GM10266 (cell line): ENCODE data around the gene PIGR.
A peak's percentile ranks its signal among the peaks of the same experiment; 100 is the strongest.

Experiments used
- DNase-seq: peaks from one replicate; pipeline ENCODE4 v3.0.0; 2012; ENCODE audit errors: extremely low spot score
- TF ChIP-seq, protein P1 (sequence below): IDR thresholded peaks from 2 replicates; pipeline ENCODE4 v1.5.1; 2012; ENCODE audit warnings: mild to moderate bottlenecking, low read depth; ENCODE audit not compliant: control insufficient read depth, insufficient read depth; ENCODE audit errors: missing control alignments

The PIGR gene

DNA sequence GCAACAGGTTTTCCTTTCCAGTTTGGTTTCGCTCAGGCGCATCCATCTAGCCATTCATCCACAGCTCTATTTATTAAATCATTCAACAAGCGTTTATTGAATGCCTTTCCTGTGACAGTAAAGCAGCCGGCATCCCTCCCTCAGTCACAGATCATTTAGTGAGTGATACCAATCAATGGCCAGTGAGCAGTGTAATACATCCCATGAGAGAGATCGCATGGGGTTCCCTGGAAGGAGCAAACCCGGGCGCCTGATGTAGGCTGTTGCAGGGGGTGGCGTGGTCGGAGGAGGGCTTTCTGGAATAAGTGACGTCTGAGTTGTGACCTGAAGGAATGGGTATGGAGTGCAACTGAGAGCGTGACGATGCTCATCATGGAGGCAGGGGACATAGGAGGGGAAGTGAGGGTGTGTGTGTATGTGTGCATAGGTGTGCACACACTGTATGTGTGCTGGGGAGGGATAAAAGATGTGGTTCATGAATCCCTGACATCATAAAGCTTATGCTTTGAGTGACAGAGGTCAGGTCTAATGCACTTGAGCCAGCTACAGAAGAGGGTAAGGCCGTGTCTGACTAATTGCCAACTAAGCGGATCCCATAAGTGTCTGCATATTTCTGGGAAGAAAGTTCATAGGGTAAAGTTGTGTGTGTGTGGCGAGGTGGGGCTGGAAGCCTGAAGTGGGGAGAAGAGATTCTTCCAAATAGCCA, 31.1 kb downstream of the PIGR start:
- TF ChIP-seq, protein P1, sequence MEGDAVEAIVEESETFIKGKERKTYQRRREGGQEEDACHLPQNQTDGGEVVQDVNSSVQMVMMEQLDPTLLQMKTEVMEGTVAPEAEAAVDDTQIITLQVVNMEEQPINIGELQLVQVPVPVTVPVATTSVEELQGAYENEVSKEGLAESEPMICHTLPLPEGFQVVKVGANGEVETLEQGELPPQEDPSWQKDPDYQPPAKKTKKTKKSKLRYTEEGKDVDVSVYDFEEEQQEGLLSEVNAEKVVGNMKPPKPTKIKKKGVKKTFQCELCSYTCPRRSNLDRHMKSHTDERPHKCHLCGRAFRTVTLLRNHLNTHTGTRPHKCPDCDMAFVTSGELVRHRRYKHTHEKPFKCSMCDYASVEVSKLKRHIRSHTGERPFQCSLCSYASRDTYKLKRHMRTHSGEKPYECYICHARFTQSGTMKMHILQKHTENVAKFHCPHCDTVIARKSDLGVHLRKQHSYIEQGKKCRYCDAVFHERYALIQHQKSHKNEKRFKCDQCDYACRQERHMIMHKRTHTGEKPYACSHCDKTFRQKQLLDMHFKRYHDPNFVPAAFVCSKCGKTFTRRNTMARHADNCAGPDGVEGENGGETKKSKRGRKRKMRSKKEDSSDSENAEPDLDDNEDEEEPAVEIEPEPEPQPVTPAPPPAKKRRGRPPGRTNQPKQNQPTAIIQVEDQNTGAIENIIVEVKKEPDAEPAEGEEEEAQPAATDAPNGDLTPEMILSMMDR = no peak
- DNase-seq = no peak

DNA sequence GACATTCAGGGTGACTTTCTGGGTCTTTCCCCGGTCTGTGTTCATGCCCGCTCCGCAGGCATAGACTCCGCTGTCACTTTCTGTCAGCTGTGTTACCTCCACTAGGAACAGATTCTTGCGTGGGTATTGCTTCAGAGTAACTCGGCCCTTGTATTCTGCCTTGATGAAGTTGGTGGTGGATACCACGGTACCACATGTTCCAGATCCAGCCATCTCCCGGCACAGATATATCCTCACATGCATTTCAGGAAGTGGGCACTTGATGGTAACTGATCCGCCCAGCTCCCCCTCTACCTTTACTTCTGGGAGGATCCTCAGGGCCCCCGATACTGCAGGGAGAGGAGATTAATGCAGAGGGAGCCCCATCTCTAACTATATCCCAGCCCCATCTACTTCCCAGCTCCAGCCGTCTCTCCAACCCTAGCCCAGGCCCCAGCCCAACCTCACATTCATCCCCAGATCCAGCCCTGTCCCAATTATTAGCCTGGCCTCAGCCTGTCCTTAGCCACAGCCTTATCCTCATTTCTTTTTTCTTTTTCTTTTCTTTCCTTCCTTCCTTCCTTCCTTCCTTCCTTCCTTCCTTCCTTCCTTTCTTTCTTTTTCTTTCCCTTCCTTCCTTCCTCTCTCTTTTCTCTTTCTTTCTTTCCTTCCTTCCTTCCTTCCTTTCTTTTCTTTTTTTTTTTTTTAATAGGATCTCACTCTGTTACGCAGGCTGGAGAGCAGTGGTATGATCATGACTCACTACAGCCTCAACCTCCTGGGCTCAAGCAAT, 32.3 kb downstream of the PIGR start:
- no peak for DNase-seq
- TF ChIP-seq, protein P1 = no peak

DNA sequence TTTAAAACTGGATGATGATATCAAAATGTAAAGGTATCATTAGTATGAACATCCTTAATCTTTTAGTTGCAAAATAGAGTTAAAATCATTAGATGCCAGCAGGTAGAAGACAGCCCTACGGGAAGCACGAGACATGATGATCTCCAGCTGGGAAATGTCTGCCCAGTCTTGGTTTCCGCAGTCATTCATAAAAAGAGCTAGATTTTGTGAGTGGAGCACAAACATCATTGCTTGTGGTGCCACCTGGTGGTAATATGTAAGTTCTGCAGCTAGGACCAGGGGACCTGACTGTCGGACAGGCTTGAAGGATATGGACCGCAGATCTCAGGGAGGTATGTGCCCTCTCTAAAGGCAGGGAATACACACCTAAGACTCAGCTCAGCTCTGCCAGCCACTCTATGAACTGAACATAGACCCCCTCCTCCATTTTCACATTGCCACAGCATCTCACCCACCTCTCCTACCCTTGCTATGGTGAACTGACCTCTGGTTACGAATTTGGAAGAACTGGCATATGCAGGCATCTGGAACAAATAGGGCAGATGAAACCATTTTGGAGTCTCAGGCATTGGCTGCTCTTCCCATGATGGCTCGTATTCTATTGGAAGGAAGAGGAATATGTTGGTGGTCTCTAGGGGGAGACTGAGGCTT, 33.7 kb downstream of the PIGR start:
- TF ChIP-seq, protein P1 = peak; percentile 88
- peak; percentile 81 for DNase-seq

DNA sequence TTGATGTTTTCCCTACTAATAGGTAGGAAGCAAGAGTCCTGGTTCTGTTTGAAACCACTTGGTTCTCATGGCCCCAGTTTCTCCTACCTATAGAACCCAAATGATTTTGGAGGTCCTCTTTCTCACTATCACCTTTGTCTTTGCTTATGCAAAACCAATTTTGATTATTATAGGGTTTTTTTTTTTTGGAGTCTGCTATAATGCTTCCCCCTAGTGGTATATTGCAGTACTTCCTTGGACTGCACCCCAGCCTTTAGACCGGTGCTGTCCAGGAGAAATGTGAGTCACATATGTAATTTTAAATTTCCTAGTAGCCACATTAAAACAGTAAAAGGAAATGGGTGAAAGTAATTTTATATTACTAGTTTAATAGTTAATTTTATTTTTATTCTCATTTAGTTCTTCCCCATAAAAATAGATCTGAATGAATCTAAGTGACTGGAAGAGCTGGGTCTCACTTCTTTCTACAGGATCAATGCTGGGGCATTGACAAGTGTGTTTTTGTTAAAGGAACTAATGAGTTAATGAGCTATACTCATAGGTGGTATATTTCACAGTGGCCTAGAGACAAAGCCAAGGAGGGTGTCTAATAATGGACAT, 35.1 kb downstream of the PIGR start:
- TF ChIP-seq, protein P1 = peak; percentile 59

DNA sequence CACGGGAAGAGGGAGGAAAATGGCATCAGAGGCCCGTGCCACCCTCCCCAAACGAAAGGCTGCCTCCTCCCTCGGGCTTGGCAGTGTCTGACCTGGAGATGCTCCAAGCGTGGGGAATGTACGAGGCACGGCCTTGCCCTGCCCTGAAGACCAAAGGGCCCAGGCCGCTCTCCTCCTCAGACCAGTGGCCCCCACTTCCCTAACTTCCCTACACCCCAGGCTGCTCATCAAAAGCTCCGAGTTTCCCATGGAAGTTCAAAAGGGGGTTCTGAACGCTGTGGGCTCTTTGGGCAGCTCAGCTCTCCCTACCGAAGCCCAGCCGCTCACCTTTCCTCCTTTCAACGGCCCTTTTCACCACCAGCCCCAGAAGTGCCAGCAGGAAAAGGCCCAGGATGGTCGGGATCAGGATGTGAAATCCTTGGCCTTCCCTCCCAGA, 36.4 kb downstream of the PIGR start:
- no peak for DNase-seq
- TF ChIP-seq, protein P1 = no peak

More for the DNA sequence above, 35.1 kb downstream of the PIGR start:
- peak; percentile 66 for DNase-seq

DNA sequence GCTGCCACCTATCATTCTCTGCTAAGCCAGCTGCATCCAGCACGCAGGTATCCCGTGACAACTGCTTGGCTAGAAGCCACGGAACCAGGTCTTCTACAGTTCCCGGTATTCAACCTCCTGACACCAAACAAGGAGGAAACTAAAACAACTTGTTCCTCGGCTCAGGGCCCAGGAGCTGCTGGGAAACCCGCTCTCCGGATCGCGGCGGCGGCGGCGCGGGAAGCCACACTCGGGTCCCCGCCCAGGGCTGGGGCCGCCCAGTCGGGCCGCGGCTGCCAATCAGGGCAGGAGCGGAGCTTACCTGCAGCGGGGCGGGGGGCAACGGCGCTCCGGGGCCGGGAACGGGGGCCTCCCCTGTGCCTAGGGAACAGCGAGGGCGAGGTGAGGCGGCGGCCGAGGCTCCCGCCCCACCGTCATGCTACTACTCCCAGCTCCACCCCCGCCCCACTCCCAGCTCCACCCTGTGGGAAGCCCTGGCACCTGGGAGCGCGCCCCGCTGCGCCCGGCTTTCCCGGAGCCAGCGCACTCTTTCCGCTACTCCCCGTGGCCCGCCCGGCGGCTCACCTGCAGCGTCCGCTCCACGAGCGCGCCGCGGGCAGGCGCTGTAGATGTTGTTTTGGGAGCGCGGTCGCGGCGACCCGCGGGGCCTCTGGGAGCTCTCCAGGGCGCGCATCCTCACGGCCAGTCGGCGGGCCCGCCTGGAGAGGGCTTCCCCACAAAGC, 36.9 kb downstream of the PIGR start:
- TF ChIP-seq, protein P1 = no peak
- no peak for DNase-seq
